Hepatocyte (in vitro differentiated cells): ENCODE data around the gene NMU.

Experiments used
- EZH2 ChIP-seq: fragments of 200-600 bp; sonication (generic); IDR thresholded peaks from 2 replicates; pipeline ENCODE4 v1.6.1; 2016; ENCODE audit warnings: antibody characterized with exemption, mild to moderate bottlenecking, borderline replicate concordance
- TF ChIP-seq, protein P1 (sequence below): fragments of 200-600 bp; sonication (generic); IDR thresholded peaks from 2 replicates; pipeline ENCODE4 v1.5.1; 2016; ENCODE audit warnings: antibody characterized with exemption, mild to moderate bottlenecking; ENCODE audit not compliant: poor library complexity

DNA sequence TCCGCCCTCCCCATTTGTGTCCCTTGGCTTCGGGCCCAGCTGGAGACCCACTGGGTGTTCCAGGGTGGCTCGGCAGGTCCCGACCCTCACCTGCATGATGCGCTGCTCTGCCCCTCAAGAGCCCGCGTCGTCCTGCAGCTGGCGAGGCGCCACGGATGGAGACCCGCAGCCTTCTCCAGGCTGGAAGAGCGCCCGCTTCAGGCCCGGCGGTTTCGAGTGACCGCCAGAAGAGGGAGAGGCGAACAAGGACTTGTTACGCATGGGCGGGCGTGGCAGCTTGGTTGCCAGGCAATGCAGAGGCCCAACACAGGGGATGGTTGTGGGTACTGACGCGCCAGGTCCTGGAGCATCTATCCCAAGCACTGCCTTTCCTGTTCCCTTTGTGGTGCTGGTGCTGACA lies 44.1 kb downstream of the NMU start, which contains the start of gene PDCL2:
- TF ChIP-seq, protein P1, sequence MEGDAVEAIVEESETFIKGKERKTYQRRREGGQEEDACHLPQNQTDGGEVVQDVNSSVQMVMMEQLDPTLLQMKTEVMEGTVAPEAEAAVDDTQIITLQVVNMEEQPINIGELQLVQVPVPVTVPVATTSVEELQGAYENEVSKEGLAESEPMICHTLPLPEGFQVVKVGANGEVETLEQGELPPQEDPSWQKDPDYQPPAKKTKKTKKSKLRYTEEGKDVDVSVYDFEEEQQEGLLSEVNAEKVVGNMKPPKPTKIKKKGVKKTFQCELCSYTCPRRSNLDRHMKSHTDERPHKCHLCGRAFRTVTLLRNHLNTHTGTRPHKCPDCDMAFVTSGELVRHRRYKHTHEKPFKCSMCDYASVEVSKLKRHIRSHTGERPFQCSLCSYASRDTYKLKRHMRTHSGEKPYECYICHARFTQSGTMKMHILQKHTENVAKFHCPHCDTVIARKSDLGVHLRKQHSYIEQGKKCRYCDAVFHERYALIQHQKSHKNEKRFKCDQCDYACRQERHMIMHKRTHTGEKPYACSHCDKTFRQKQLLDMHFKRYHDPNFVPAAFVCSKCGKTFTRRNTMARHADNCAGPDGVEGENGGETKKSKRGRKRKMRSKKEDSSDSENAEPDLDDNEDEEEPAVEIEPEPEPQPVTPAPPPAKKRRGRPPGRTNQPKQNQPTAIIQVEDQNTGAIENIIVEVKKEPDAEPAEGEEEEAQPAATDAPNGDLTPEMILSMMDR, result no peak
- TF ChIP-seq EZH2, result no peak
